GM12891 (cell line): ENCODE measurements around the gene SLCO2A1.

Experiments used
- PAX5 ChIP-seq: IDR thresholded peaks from 2 replicates; pipeline ENCODE4 v1.6.1; 2011; ENCODE audit warnings: low read length, moderate library complexity, mild to moderate bottlenecking; ENCODE audit not compliant: insufficient read depth, severe bottlenecking
- POLR2A ChIP-seq: IDR thresholded peaks from 2 replicates; pipeline ENCODE4 v1.6.1; 2011; ENCODE audit warnings: low read depth, low read length, control low read depth
- POLR2AphosphoS5 ChIP-seq: IDR thresholded peaks from 2 replicates; pipeline ENCODE4 v1.6.1; 2011; ENCODE audit warnings: low read depth, low read length, control low read depth
- SPI1 ChIP-seq: IDR thresholded peaks from 2 replicates; pipeline ENCODE4 v1.6.1; 2011; ENCODE audit warnings: low read depth, low read length, control low read depth
- TAF1 ChIP-seq: IDR thresholded peaks from 2 replicates; pipeline ENCODE4 v1.6.1; 2011; ENCODE audit warnings: low read depth, low read length, control low read depth

- TF ChIP-seq POLR2A = no peak
- TF ChIP-seq TAF1 = no peak
- no peak for TF ChIP-seq POLR2AphosphoS5
- TF ChIP-seq SPI1 = no peak
- no peak for TF ChIP-seq PAX5
Measured at GRCh38 chr3:134040066-134040465, 10.3 kb upstream of the SLCO2A1 start.
